ENCODE measurements around the gene PRDX6.

DNA sequence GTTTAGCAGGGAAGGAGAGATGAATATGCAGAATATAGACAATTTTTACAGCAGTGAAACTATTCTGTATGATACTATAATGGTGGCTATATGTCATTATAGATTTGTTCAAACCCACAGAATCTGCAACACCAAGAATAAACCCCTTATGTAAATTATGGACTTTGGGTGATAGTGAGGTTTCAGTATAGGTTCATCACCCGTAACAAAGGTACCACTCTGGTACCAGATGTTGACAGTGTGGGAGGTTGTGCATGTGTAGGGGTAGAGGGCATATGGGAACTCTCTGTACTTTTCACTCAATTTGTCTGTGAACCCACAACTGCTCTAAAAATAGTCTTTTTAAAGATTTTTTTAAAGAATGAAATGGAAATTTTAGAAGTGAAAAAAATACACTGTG lies 29.9 kb upstream of the PRDX6 start:
- TF ChIP-seq CTCF (IDR thresholded peaks at IDR 0.05), result no peak
- TF ChIP-seq POLR2A (IDR thresholded peaks at IDR 0.05), result no peak
